HPDE6-E6E7 (cell line): ENCODE measurements around the gene SCN10A.
A peak's percentile ranks its signal among the peaks of the same experiment; 100 is the strongest.

Source experiments
- DNase-seq: peaks from one replicate; pipeline ENCODE4 v3.0.0; 2011; ENCODE audit warnings: missing footprints; ENCODE audit errors: extremely low spot score

Gene SCN10A

GRCh38 chr3:38816026-38816425 is at the start of gene SCN10A:
TSS of gene SCN10A (minus strand) at chr3:38816217. CDS start at chr3:38794010, 22,207 bp downstream.
- no peak for DNase-seq

DNA sequence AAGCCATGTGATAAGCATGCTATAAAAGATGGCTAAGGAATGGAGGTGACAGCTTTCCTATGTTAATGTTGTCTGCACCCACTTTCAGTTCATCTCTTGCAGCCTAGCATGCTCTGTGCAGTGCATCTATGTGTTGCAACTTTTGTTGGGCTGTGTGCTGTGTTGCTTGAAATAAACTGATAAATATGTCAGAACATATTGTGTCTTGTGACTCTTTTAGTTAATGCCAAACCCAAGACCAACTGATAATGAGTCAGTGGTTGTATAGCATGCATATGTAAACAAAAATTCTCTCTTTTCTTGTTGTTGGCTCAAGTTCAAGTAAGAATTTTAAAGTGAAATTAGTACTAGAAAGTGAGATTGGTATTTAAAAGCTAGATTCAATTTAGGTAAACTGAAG is 37.0 kb upstream of the SCN10A start:
- no peak for DNase-seq

DNA sequence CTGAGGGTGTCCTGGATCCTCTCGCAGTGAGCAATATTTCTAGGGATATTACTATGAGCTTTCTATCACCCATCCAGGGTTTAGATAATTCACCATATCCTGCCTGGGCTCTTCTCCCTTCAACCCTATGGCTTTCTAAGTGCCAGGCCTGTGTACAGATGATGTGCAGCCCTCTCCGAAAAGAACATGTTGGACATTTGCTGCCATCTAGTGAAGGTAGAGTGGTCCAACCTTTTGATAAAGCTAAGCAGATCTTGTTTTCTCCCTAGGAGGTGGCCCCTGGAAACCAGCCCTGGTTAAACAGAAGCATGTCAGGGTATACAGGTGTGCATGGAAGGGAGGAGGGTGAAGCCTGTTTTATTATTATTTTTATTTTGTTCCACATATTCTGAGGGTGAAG is 27.9 kb upstream of the SCN10A start:
- no peak for DNase-seq

GRCh38 chr3:38842266-38842965 is 26.4 kb upstream of the SCN10A start:
- DNase-seq = no peak

GRCh38 chr3:38840987-38841386 is 25.0 kb upstream of the SCN10A start:
- no peak for DNase-seq

DNA sequence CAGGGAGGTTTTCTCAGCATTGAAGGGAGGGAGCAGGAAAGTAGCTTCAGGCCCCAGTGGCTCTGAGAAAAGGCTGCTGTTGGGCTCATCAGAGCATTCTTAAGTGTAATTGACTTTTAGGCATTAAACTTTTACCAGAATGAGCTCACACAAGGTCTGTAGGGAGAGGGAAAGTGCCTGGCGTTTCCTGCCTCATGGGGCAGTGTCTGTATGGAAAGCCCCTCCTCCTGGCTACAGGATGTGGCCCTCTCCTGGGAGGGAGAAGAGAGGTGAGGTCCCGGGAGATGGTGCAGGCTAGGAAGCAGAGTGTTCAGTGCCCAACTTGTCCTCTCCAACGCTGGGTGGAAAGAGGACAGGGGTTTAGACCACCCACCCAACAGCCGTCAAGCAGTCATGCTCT is 21.3 kb upstream of the SCN10A start:
- no peak for DNase-seq

GRCh38 chr3:38836561-38836960 is 20.5 kb upstream of the SCN10A start:
- DNase-seq = no peak

DNA sequence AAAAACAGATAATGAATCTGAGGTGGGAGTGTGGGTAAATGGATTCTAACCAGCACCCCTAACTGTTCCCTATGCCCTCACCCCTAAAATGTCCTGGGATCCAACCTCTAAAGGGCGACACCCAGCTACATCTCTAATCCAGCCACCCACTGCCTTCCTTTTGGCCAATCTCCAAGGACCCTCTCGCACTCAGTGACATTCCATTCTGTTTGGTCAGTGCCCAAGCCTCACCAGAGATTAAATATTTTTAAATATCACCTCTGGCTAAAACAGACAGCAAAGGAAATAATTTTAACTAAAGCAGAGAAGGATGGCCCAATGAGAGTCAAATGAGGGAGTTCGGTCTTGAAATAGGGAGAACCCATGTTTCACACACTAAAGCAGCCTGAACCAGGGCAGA is 19.9 kb upstream of the SCN10A start:
- no peak for DNase-seq

- no peak for DNase-seq
Observed at GRCh38 chr3:38834717-38835116, 18.7 kb upstream of the SCN10A start.

- DNase-seq = peak; percentile 9
Observed at GRCh38 chr3:38834110-38834509, 18.1 kb upstream of the SCN10A start.

GRCh38 chr3:38829404-38829803 is 13.4 kb upstream of the SCN10A start:
- no peak for DNase-seq

DNA sequence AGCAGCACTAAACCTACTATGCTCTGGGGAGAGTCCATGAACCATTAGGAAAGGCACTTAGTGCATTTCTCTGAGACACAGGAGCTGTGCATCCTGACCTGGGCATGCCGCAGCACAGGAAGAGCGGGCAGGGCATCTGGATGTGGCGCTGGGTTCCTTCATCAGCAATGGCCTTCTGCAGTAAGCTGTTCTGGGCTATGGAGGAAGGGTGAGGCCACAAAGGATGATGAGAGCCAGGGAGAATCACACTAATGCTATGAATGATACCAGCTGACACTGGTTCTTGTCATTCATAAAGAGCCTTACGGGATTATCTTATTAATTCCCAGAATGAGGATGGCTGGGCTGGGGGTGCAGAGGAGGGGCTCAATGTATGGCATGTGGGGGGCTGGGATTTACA is 12.7 kb upstream of the SCN10A start:
- no peak for DNase-seq

DNA sequence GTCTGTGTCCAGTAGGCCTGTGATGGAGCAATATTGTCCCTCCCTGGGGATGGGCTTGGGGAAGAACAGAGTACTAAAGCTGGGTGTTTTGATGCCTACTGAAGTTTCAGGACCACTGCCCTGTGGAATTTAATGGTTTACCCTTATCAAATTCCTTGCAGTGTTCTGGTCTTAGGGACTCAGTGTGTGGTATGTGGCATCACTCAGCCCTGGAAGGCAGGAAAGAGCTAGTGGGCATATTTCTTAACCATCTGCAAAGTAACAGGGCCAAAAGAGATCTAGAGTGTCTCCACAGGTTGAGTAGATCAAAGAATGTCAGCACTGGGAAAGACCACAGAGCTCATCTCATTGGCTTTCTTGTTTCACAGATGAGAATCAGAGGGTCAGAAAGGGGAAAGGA is 11.8 kb upstream of the SCN10A start:
- no peak for DNase-seq

- no peak for DNase-seq
Observed at GRCh38 chr3:38826001-38826400, 10.0 kb upstream of the SCN10A start.

- DNase-seq = no peak
Observed at GRCh38 chr3:38824349-38824748, 8.3 kb upstream of the SCN10A start.

GRCh38 chr3:38823722-38824121 is 7.7 kb upstream of the SCN10A start:
- no peak for DNase-seq

- DNase-seq = no peak
Observed at GRCh38 chr3:38823186-38823585, 7.2 kb upstream of the SCN10A start.

- DNase-seq = no peak
Observed at GRCh38 chr3:38811822-38812221, 4.2 kb downstream of the SCN10A start.

DNA sequence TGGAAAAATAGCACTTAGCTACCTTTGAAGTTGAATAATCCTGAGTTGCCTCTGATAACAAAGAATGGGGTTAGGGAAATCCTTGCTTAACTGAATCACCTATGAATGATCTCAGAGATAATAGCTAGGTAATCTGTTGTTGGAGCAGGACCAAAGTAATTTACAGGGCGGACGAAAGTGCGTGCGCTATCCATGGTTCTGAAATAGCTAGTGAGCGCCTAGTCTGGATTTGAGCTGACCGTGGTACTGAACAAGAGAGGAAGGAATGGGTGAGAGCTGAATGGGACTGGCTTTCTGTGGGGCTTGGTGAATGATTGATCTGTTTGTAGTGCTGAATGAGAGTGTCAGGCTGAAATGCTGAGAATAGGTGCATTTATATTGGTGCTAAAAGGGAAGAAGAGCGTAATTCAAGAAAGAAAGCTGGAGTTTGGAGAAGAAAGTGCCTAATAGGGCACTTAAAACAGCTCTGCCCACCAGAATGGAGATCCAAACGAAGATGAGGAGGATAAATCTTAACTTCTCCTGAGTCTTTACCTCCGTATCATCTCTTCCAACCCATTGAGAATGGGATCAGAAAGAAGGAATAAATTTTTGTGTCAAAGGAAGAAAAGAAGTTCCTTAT is 10.1 kb downstream of the SCN10A start:
- DNase-seq = peak; percentile 9

GRCh38 chr3:38805004-38805403 is 11.0 kb downstream of the SCN10A start:
- no peak for DNase-seq

- no peak for DNase-seq
Observed at GRCh38 chr3:38800511-38800910, 15.5 kb downstream of the SCN10A start.

DNA sequence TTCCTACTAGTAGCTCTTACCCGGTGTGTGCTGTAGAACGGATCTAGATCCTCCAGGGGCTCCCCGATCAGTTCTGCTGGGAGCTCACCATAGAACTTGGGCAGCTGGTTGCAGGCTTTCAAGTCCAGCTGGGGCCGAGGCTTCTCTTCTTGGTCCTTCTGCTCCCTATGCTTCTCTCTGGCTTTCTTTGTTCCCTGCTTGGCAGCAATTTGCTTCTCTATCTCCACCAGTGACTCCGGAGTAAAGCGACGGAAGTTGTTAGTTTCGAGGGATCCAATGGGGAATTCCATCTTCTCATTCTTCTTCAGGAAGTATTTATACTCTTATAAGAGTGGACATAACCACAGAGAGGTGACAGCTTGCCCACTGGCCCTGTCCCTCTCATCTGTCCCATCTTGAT is 22.3 kb downstream of the SCN10A start:
- DNase-seq = no peak

DNA sequence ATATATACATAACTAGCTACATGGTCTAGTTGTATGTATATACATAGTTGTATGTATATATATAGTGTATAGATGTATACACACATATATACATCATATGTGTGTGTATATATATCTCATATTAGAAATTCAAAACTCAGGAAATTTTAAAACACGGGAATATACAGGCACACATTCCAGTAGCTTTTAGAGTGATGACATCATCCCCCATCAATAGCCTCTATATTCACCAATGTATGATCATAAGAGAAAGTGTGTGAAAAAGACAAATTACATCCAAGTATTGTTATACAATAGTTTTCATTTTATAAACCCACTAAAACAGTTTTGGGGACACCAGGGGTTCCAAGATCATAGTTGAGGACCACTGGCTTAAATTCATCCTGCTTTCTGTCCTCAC is 23.0 kb downstream of the SCN10A start:
- DNase-seq = no peak

DNA sequence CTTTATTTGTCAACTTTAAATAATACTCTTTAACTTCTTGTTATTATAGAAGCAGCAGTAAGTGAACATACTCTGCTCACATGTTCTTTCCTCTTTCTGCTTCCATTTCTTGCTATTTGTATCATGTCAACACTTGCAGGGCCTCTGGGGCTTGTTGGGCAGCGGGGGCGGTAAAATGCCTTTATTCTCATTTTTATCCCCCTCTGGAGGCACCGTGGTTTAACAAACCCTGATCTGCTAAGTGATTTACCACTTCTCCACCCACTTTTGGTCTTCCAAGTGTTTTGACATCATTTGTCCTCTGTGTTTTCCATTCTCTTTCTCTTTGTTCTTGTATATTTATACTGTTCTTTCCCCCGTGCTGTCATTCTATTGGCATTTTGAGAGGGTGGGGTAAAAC is 33.9 kb downstream of the SCN10A start:
- DNase-seq = no peak
